Activated T-cell treated with anti-CD3 and anti-CD28 coated beads for 4 hours (primary cell): ENCODE data around the gene LAMC3.
"Not testable (repeated sequence)": the region's sequence is repeated elsewhere in the genome, so short reads cannot be mapped to it uniquely, and the experiment has no call there.

Source experiments
- DNase-seq: peaks from one replicate; pipeline ENCODE4 v3.0.0-alpha.2; 2020

LAMC3 gene

GRCh38 chr9:131031005-131031641 lies 22.1 kb downstream of the LAMC3 start:
- DNase-seq, result no peak

- no peak for DNase-seq
Measured at GRCh38 chr9:131031642-131032005, 22.6 kb downstream of the LAMC3 start.

GRCh38 chr9:131032384-131032783 lies 23.4 kb downstream of the LAMC3 start:
- no peak for DNase-seq

- DNase-seq, result no peak
Measured at GRCh38 chr9:131033269-131034224, 24.6 kb downstream of the LAMC3 start.

DNA sequence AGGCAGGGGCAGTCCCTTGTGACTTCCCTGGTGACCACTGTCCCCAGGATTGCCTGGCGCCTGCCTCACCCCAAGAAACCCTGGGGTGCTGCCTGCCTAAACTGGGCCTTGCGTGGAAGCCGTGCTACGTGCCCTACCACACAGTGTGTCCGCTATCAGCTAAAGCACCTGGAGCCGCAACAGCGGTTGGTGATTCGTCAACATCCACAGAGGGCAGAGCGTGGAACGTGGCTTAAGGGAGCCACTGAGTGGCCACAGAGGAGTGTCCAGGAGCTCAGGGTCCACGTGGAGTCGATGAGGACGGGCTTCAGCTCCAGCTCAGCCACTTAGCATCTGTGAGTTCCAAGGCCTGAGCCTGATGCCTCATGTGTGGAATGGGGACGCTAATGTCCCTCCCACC lies 25.3 kb downstream of the LAMC3 start:
- DNase-seq, result no peak

- DNase-seq, result not testable (repeated sequence)
Measured at GRCh38 chr9:131034749-131035148, 25.8 kb downstream of the LAMC3 start.

DNA sequence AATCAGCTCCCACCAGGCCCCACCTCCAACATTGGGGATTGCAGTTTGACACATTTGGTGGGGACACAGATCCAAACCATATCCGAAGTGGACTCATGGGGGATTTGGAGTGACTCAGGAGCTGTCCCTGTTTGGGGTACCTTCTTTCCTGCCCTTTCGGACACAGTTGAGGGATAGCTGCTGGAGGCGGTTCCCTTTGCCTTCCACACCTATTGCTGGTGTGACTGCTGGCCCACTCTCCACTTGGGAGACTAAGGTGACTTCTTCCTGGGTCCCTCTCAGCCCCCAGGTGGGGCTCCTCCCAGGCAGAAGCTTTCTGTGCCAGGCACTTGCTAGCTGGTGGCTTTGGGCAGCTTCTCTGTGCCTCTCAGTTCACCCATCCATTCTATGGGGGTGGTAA lies 26.6 kb downstream of the LAMC3 start:
- DNase-seq, result no peak

GRCh38 chr9:131036071-131036470 lies 27.1 kb downstream of the LAMC3 start:
- DNase-seq, result no peak

DNA sequence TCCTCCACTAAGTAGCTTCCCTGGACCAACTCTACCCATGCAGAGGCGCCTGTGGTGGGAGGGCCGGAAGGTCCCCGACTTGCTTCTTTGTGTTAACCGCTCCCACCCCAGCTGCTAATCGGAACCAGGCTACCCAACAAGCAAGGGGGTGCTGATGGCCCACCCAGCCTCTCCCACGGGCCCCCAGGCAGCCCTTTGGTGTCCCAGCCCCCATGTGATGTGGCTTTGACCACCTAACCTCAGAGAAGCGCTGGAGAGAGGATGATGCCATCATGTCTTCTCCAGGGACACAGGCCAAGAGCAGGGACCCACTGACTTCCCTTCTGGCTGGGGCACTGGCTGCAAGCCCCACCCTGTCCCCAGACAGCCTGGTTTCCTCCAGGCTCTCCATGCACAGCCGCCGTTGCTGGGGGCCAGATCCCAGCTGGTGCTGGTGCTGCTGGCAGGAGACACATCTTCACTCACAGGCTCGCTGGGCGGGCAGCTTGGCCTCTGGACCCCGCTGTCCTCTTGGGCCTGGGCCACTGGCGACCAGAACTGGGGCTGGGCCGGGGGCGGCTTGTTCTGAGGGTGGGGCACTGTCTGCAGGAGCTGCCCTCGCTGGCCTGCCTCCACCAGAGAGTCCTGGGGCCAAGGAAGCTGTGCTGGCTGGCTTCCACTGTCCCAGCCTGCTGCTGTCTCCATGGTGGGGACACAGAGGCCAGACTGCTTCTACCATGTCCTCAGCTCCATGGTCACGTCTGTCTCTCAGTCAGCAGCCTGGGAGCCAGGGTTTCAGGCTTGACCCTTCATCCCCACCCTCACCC lies 27.8 kb downstream of the LAMC3 start:
- no peak for DNase-seq

- DNase-seq, result no peak
Measured at GRCh38 chr9:131037335-131038255, 28.6 kb downstream of the LAMC3 start.

GRCh38 chr9:131038256-131039128 lies 29.5 kb downstream of the LAMC3 start:
- DNase-seq, result no peak

- DNase-seq, result no peak
Measured at GRCh38 chr9:131039129-131039954, 30.4 kb downstream of the LAMC3 start.

- DNase-seq, result no peak
Measured at GRCh38 chr9:131042666-131043065, 33.7 kb downstream of the LAMC3 start.

DNA sequence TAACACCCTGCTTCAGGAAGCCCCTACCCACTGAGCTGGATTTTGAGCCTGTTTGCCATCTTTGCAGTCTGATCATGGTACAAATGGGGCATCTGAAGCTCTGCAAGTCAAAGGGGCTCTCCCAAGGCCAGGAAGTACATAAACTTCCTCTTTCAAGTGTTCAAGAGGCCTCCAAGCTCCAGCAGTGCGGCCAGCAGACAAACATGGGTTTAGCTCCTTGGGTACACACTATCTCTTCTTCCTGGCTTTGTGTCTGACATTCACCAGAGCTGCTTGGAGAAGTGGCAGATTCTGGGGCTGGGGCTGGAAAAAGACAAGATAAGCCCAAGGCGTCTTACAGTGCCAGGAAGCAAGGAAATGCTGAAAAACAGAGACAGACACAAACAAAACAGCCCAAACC lies 34.1 kb downstream of the LAMC3 start:
- no peak for DNase-seq

GRCh38 chr9:131043646-131044045 lies 34.7 kb downstream of the LAMC3 start:
- DNase-seq, result no peak

DNA sequence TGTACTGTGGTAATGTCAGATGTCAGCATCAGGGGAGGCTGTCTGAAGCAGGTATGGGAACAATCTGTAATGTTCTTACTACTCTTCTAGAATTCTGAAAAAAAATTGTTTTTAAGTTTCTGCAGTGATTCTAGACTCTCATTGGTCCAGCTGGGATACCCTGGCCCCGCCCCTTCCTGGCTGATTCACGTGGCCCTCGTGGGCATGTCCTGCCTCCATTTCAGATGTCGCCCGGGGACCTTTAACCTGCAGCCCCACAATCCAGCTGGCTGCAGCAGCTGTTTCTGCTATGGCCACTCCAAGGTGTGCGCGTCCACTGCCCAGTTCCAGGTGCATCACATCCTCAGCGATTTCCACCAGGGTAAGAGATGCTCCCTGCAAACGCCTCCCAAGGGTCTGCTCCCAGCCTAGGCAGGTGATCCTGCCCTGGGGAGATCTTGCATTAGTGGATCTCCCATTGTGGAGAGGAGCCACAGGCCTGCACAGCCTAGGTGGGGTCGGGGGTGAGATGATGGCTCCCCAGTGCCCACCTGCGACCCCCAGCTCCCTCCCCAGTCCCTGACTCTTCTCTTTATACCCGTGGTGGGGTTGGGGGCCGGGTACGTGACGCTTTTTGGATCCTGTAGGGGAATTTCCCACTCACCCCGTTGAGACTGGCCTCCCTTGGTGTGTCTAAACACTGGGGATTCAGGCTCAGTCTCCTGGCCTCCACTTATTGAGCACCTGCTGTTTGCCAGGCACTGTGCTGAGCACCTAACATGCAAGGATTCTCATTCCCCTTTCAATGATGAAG lies 36.5 kb downstream of the LAMC3 start:
- DNase-seq, result peak; percentile 9

GRCh38 chr9:131046093-131046380 lies 37.1 kb downstream of the LAMC3 start:
- no peak for DNase-seq

- peak; percentile 67 for DNase-seq
Measured at GRCh38 chr9:131046581-131047202, 37.7 kb downstream of the LAMC3 start.

- no peak for DNase-seq
Measured at GRCh38 chr9:131048332-131048731, 39.4 kb downstream of the LAMC3 start.
